Activated CD8-positive, alpha-beta memory T cell treated with anti-CD3 and anti-CD28 coated beads for 48 hours (primary cell): ENCODE measurements around the gene SORBS1.
A peak's percentile ranks its signal among the peaks of the same experiment; 100 is the strongest.

Experiments
- DNase-seq, 3 experiments: peaks; one replicate each; pipeline ENCODE4 v3.0.0-alpha.2; 2020; ENCODE audit warnings: low read depth in 2 of 3, low spot score in 2 of 3

Gene SORBS1

DNA sequence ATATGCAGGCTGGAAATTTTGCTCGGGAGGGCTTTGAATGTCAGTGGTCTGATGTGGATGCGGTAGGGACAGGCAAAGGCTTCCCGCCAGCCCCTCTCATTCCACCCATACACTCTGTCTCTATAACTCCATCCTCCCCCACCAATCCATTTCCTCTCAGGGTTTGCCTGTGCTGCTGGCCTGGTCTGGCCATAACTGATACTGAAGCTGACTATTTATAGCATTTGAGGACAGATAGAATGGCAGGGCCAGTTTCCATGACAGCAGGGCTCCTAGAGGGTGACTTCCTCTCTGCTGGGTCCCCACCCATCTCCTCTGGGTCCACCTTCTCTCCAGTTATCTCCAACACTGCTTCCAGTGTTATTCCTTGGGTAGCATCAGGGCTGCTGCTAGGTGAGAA, 263.8 kb downstream of the SORBS1 start:
- DNase-seq = no peak

DNA sequence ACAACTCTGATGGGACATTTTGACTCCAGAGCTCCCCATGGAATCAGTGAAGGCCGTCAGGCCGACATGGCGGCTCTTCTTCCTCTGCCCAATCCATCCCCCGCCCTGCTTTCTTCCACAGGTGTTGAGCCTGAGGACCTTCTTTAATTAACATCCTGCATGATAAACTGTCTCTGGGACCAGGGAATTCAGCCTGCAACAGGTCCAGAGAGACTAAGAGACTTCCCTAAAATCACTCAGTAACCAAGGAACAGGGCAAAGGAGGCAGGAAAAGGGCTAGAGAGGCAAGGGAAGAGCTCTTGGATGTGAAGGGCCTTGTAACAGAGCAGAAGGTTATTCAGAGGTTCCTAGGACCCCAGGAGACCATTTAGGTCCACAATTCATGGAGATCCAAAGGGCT, 264.4 kb downstream of the SORBS1 start:
- DNase-seq = no peak

DNA sequence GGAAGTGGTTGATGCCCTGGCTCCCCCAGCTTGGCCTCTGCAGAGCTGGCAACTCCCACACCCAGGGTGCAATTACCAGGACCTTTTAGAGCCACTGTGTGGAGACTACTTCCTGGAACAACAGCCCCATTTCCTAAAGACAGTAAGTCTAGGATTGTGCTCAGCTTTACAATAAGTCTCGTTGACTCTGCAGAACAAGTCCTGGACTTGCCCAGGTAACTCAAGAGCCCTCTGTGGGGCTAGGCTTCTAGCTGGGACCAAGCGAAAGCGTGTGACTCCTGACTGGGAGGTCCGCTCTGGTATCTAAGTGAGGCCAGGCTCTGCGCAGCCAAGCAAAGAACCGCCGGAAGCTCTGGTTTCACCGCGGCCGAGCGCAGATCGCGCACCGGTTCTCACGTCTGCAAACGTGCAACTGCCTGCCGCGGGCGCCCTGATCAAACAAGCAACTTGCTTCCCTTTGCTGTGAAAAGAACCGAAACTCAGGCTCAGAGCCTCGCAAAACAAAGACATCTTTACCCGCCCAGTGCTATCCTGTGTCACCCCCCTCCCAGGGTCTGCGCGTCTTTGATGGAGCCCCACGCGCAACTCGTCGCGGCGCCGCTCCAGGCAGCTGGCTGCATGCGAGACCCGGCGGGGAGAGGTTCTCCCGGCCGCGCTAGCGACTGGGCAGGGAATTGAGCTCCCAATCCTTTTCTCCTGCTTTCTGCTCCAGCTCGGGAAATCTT, 266.0 kb downstream of the SORBS1 start:
- DNase-seq = no peak

- DNase-seq = no peak
Observed at GRCh38 chr10:95293631-95294030, 267.5 kb downstream of the SORBS1 start.

DNA sequence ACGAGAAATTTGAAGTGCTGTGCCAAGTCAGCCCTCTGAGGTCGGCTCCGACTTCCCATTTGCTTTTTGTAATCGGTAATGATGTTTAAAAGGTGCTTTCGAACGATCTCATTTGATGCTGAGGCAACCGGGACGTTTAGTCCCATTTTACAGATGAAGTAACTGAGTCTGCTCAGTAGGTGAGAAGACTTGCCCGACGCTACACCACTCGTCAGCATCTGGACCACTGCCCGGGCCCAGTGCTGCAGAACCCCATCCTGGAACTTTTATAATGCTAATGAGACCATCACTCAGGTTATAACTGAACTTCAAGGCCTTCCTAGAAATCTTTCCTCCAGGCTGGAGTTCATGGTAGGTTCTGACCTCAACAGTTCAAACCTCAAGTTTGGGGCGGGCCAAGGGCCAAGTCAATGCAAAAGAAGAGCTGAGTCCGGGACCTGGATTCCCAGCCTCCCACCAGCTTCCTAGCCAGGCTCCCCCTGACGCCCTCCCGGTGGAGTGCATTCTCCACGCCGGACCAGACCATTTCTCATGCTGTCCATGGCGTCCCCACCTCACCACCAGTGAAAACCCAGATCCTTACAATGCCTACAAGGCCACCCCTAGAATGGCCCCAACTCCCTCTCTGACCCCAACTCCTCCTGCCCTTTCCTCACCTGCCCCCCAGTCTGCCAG, 269.7 kb downstream of the SORBS1 start:
- DNase-seq = no peak

GRCh38 chr10:95290461-95291364, 270.5 kb downstream of the SORBS1 start, which contains the start of gene PDLIM1:
PDLIM1 (minus strand) TSS chr10:95291003; CDS start chr10:95290915, 88 bp downstream.
- peak in 1 of 3 experiments; percentile 3 for DNase-seq

DNA sequence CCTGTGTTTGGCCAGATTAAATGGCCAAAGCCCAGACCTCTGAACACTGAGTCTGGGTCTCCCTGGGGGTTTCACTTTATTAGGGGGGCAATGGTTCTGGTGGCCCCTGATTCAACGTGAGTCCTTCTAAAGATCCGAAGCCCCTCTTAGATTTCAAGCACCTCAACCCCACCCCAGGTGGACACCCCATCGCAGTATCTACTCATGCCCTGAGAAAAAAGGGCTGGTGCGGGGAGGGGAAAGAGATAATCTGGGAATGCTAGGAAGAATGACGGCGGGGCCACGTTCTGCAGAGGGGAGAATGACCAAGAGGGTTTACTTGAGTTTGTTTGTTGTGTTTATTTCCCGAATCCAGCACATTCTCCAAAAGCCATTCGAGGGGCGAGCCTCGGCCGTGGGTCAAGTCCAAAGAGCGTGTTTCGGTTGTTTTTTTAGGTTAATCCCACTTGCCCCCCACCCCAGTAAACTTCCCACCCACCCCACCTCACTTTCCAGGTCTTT, 271.2 kb downstream of the SORBS1 start:
- no peak for DNase-seq

- DNase-seq = no peak
Observed at GRCh38 chr10:95289003-95289920, 271.9 kb downstream of the SORBS1 start.

- no peak for DNase-seq
Observed at GRCh38 chr10:95288303-95288702, 272.9 kb downstream of the SORBS1 start.

DNA sequence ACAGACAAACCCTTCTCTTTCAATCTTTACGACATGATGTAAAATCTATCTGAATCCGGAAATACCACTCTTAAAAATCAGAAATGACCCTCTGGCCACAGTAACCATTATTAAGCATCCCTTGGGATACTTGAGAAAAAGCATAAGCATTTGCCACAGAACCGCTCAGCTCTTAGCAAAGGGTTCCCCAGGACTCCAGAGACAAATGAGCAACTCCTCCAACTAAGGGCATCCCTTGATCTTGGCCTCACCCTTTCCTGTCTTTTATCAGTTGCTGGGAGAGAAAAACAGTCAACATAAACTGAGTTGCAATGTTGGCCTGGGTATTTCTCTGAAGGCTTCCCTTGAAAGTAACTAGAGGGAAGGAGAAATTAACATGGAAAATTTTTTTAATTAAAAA, 273.9 kb downstream of the SORBS1 start:
- no peak for DNase-seq

- DNase-seq = no peak
Observed at GRCh38 chr10:95286707-95287106, 274.5 kb downstream of the SORBS1 start.

- no peak for DNase-seq
Observed at GRCh38 chr10:95285556-95285955, 275.6 kb downstream of the SORBS1 start.

- DNase-seq = no peak
Observed at GRCh38 chr10:95284807-95285206, 276.4 kb downstream of the SORBS1 start.

DNA sequence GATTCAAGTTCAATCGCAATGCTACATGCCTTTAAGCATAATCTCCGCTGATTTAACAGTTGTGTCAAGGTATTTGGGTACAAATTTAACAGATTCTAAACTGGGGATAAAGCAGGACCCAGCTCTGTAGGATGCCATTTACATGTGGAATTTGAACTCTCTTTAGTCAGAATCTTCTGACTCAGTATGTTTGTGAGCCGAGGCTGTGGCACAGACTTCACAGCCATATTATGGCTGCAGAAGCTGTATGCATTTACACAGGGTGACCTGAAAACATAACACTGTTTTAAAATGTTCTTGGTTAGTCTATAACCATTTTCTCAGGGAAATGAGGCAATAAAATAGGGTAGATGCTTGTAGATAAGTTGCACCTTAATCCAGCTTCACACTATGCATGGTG, 279.1 kb downstream of the SORBS1 start:
- no peak for DNase-seq

DNA sequence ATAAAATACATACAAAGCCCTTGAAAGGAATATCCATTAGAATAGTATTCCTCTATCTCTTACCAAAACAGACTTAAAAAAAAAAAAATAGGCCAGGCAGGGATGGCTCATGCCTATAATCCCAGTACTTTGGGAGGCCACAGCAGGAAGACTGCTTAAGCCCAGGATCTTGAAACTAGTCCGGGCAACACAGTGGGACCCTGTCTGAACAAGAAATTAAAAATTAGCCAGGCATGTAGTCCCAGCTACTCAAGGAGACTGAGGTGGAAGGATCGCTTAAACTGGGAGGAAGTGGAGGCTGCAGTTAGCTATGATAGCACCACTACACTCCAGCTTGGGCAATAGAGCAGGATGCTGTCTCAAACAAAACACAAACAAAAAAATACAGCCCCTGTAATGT, 280.0 kb downstream of the SORBS1 start:
- no peak for DNase-seq

DNA sequence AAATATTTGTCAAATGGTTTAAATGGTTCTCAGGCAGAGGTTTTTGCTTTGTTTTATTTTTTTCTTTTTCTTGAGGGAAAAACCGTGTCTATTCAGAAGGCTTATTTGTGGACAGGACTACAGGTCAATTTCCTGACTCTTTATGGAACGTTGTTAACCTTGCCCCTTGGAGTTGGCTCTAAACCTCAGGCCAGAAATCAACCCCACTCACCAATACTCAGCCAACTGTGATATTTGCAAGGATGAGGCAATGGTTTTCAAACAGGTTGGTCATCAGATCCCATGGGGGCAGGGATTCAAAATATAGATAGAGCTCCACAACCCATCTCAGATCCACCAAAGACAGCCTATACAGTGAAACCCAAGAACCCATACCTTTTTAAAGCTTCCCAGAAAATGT, 280.5 kb downstream of the SORBS1 start:
- no peak for DNase-seq

DNA sequence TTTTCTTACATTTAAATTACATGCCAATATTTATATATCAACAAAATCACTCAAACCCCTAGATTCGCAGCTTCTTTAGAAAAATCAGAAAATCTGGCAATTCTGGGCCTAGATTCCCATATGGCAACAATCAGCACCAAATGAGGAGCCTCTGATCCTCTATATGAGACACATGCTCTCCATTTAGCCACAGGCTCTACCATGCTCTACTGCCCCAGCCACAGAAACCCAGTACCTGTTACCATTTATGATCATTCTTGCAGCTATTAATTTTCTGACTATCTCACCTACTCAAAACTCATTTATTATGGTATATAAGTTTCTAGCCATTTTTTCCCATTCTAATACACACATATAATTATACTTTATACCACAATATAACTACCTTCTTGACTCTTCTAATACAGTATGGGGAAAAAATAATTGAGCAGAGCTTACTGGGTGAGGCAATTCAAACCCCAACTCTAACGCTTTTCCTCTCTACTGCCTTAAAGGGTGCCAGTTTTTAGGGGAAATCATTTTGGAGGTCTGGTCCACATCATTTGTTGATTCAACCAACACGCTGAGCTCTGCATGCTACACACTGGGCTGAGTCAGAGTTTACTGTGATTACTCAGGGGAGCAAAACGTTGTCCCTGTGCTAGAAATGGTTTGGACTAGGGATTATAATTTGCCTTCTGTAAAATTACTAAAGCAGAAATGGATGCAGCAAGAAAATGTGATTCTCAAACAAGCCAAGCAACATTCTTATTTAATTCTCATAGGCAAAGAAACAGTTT, 281.9 kb downstream of the SORBS1 start:
- no peak for DNase-seq

GRCh38 chr10:95278061-95278988, 282.8 kb downstream of the SORBS1 start:
- DNase-seq = no peak

- DNase-seq = no peak
Observed at GRCh38 chr10:95277614-95278013, 283.6 kb downstream of the SORBS1 start.
